Breast epithelium (tissue), 4 donors: Measurements from ENCODE around the gene M1AP. TPM values are rescaled to one million over a fixed set of nuclear protein-coding genes. Genes with fewer than 3 reads are reported as not detected.

Experiments
- DNase-seq, 2 donors: peaks; one replicate each; pipeline ENCODE4 v3.0.0-alpha.2; 2019; ENCODE audit warnings: low spot score in 2 of 2
- H3K27ac ChIP-seq, 2 donors: fragments of 200-600 bp; sonication (generic) in 1 of 2; one replicate each; pipeline ENCODE4 v1.5.1; 2016 to 2019; ENCODE audit warnings: mild to moderate bottlenecking in 1 of 2
- H3K27me3 ChIP-seq, 2 donors: fragments of 200-600 bp; sonication (generic) in 1 of 2; one replicate each; pipeline versions ENCODE4 v1.5.1 to v1.6.0; 2017 to 2019; ENCODE audit warnings: control low read depth in 1 of 2, mild to moderate bottlenecking in 1 of 2
- H3K36me3 ChIP-seq: fragments of 200-600 bp; one replicate; pipeline ENCODE4 v1.5.1; 2019
- H3K4me1 ChIP-seq, 2 donors: fragments of 200-600 bp; sonication (generic); one replicate each; pipeline ENCODE4 v1.5.1; 2016 to 2019; ENCODE audit warnings: control low read depth in 1 of 2
- H3K4me3 ChIP-seq, 3 donors: fragments of 200-600 bp; sonication (generic); 1 replicate in 2 of 3; 2 replicates in 1 of 3; pipeline ENCODE4 v1.5.1; 2016 to 2019; ENCODE audit warnings: mild to moderate bottlenecking in 3 of 3, moderate library complexity in 2 of 3
- H3K9me3 ChIP-seq, 2 donors: fragments of 200-600 bp; sonication (generic) in 1 of 2; one replicate each; pipeline ENCODE4 v1.5.1; 2016 to 2019; ENCODE audit warnings: control low read depth in 1 of 2
- POLR2A ChIP-seq: fragments of 450-650 bp; IDR thresholded peaks from one replicate; pipeline ENCODE4 v1.6.1; 2016; ENCODE audit warnings: antibody characterized with exemption, mild to moderate bottlenecking, moderate library complexity
- POLR2AphosphoS5 ChIP-seq, 3 donors: sonication (generic); formaldehyde crosslinking; IDR thresholded peaks; one replicate each; pipeline ENCODE4 v1.6.1; 2017; ENCODE audit warnings: antibody characterized with exemption in 3 of 3
- intact Hi-C: fragments of 100-400 bp; cut with DNase I; formaldehyde crosslinking; loops from one replicate; pipeline ENCODE4 v1.15.1; 2023; ENCODE audit warnings: low total_unique reads
- total RNA-seq, 3 donors: library from RNA; depleted of rRNA; stranded (reverse); fragments of >200 nt; gene quantifications; one replicate each; pipeline ENCODE4 v1.1.0, GENCODE V29; 2016
- TF ChIP-seq, protein P1 (sequence below), 3 donors: fragments of 450-650 bp; IDR thresholded peaks; one replicate each; pipeline ENCODE4 v1.5.1; 2016 to 2017; ENCODE audit warnings: antibody characterized with exemption in 3 of 3, mild to moderate bottlenecking in 3 of 3, moderate library complexity in 3 of 3

Gene M1AP
- total RNA-seq, 3 donors from 2014 or later: 0.29 to 3.4 (median 0.66) TPM

DNA sequence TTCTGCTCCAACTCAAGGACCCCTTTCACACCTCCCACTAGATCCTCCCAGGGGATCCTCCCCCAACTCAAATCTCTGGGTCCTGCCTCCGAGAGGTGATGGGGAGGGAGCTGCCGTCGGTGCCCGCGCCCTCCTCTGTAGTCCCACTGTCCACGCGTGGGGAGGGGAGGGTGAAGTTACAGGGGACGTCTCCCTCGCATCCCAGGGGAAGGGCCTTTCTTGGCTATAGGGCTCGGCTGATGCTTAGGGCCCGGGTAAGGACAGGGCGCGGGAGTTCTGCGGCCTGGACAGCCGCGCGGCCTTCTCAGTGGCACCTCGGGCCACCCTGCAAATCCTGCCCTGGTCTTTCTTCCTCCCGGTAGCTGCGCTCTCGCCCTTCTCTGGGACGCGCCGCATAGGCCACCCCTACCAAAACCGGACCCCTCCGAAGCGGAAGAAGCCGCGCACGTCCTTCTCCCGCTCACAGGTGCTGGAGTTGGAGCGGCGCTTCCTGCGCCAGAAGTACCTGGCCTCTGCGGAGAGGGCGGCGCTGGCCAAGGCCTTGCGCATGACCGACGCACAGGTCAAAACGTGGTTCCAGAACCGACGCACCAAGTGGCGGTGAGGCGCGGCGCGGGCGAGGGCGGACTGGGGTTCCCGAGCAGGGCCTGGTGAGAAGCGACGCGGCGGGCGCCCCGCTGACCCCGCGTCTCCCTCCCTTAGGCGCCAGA, 132.7 kb downstream of the M1AP start:
- H3K4me3 ChIP-seq: peak overlapping the region; percentile 21 to 68 (median 40)
- no peaks in the 10 kb centered on the region for H3K4me1 ChIP-seq
- DNase-seq: no peak
- no peak overlapping the region for H3K27ac ChIP-seq
- no peak for TF ChIP-seq POLR2AphosphoS5 (IDR thresholded peaks at IDR 0.05)
- TF ChIP-seq POLR2A: no peak
- TF ChIP-seq, protein P1, sequence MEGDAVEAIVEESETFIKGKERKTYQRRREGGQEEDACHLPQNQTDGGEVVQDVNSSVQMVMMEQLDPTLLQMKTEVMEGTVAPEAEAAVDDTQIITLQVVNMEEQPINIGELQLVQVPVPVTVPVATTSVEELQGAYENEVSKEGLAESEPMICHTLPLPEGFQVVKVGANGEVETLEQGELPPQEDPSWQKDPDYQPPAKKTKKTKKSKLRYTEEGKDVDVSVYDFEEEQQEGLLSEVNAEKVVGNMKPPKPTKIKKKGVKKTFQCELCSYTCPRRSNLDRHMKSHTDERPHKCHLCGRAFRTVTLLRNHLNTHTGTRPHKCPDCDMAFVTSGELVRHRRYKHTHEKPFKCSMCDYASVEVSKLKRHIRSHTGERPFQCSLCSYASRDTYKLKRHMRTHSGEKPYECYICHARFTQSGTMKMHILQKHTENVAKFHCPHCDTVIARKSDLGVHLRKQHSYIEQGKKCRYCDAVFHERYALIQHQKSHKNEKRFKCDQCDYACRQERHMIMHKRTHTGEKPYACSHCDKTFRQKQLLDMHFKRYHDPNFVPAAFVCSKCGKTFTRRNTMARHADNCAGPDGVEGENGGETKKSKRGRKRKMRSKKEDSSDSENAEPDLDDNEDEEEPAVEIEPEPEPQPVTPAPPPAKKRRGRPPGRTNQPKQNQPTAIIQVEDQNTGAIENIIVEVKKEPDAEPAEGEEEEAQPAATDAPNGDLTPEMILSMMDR (IDR thresholded peaks at IDR 0.05): no peak
- no peaks in the 10 kb centered on the region for H3K36me3 ChIP-seq
- intact Hi-C loops: no loop called here
- H3K9me3 ChIP-seq: no peaks in the 10 kb centered on the region
- H3K27me3 ChIP-seq: peaks cover 17 to 82% of the 10 kb centered on the region in 2 donors

DNA sequence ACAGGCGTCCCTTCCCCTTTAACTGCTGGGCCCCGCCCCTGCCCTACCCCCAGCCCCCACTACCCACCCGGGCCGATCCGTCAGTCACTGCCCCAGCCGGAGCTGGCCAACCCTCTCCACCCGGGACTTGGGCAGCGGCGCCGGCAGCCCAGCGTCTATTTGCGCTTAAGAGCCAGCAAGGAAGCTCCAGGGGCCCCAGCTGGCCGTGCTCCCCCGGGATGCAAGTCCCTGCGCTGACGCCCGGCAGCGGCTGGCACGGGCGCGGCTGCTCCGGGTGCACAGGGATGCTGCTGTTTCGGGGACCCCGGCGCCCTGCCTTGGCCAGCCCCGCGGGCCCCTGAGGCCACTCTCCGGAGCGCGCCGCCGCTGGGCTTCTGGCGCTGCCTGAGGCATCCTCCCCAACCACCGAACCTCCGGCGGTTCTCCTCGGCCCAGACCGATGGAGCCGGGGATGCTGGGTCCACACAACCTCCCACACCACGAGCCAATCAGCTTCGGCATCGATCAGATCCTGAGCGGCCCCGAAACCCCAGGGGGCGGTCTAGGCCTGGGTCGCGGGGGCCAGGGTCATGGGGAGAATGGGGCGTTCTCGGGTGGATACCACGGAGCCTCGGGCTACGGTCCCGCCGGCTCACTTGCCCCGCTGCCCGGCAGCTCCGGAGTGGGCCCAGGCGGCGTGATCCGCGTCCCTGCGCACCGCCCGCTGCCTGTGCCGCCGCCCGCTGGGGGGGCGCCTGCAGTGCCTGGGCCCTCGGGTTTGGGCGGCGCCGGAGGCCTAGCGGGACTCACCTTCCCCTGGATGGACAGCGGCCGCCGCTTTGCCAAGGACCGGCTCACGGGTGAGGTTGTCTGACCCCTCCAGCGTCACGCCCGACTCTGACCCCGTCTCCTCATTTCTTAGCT, 133.5 kb downstream of the M1AP start, which contains the start of gene TLX2:
Gene TLX2, plus strand, starts transcription at position 83 of the 903 bp plus-strand sequence. Its CDS starts 357 bp downstream, at position 440.
- Histone ChIP-seq H3K4me3 (peak within 1 kb of the TSS in 1 of 3 donors; percentile 68), H3K27ac (no peak within 1 kb of the TSS), H3K36me3 (no peaks in the 10 kb centered on the region), H3K27me3 (peaks cover 17 to 78% of the 10 kb centered on the region in 2 donors), H3K9me3 (no peaks in the 10 kb centered on the region), H3K4me1 (no peaks in the 10 kb centered on the region)
- intact Hi-C loops: no loop called here
- TF ChIP-seq POLR2AphosphoS5 (IDR thresholded peaks at IDR 0.05) (no peak), POLR2A (no peak)
- TF ChIP-seq, protein P1 (IDR thresholded peaks at IDR 0.05): no peak
- DNase-seq: no peak

DNA sequence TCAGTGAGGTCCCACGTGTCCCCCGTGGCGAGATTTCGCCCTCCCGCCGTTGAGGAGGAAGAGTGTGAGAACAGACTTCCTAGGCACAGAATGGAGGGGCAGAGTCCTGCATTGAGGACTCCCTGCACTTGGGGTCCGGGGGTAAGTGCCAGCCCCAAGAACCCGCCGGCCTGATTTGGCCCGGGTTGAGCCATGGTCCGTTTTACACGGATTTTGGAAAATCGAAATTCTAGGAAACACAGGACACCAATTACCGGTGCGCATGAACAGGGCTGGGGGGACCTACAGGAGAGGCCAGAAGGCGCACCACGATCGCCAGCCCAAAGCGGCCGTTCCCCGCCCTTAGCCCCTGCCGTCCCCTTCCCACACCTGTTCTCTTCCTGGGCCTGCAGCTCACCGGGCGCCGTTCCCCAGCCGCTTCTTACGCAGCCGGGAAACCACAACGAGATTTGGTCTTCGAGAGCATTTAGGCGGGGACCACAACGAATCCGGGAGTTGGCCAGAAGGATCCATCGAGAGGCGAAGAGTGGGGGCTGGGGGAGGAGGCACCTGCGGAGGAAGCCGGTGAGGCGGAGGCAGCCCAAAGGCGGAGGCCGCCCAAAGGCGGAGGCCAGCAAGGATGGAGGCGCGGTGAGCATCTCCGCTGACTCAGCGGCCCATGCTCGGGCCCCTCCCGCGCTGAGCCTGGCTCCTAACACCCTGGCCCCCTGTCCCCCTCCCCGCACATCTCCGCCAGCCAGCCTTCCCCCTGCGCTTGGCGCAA, 134.3 kb downstream of the M1AP start:
- H3K9me3 ChIP-seq: no peaks in the 10 kb centered on the region
- DNase-seq: no peak
- no peaks in the 10 kb centered on the region for H3K36me3 ChIP-seq

DNA sequence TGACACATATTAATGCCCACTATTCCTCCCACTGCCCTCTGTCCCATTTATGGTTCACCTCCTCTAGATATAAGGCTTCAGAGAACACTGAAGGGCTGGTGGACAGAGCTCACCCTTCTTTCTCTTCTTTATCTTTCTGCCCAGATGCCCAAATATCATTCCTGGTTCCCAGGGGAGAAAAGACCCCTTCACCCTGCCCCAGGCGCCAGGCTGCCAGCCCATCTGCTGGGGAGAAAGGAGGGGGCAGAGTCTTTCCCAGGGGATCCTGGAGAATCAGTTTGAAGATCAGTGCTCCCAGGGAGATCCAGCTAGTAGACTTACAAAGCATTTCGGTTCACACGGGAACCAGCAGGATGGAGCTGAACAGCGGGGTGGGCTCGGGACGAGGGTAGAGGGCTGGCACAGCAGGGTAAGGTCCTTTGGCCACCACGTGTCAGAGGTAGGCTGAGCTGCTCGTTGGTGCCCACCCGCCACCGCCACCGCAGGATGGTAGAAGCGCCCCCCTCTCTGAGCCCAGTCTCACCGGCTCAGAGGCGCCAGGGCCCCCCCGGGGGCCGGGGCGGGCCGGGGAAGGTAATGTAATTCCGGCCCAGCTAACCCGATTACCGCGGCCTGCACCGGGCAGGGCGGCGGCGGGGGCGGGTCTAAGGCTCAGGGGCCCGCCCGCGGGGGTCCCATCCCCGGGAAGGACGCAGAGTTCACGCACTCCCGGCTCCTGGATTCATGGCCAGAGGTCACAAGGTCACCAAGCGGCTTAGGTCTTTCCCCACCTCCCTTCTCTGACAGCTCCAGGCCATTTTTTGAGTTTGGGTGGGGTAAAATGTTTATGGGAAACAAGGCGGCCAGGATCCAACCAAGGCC, 135.2 kb downstream of the M1AP start:
- no peak overlapping the region for H3K27ac ChIP-seq
- H3K9me3 ChIP-seq: no peaks in the 10 kb centered on the region
- peaks cover 17 to 61% of the 10 kb centered on the region in 2 donors for H3K27me3 ChIP-seq
- TF ChIP-seq POLR2AphosphoS5 (IDR thresholded peaks at IDR 0.05): no peak
- TF ChIP-seq POLR2A: no peak
- TF ChIP-seq, protein P1 (IDR thresholded peaks at IDR 0.05): no peak
- no peak overlapping the region for H3K4me3 ChIP-seq
- no peaks in the 10 kb centered on the region for H3K4me1 ChIP-seq
- H3K36me3 ChIP-seq: no peaks in the 10 kb centered on the region
- intact Hi-C loops: no loop called here
- DNase-seq: no peak

More for the DNA sequence above, 134.3 kb downstream of the M1AP start:
- Histone ChIP-seq H3K27ac (no peak overlapping the region), H3K4me1 (no peaks in the 10 kb centered on the region), H3K27me3 (peaks cover 17 to 69% of the 10 kb centered on the region in 2 donors), H3K4me3 (peak overlapping the region in 1 of 3 donors; percentile 68)
- TF ChIP-seq POLR2AphosphoS5 (IDR thresholded peaks at IDR 0.05) (peak; percentile 29 to 61 (median 52)), POLR2A (no peak)
- intact Hi-C loops: no loop called here
